HT1080 (cell line): ENCODE data around the gene PTPRN2. TPM values are rescaled to one million over a fixed set of nuclear protein-coding genes. Genes with fewer than 3 reads are reported as not detected.

ENCODE experiments used
- DNase-seq: peaks from one replicate; pipeline ENCODE4 v3.0.0-alpha.2; 2015; ENCODE audit warnings: low read depth
- total RNA-seq: library from RNA; depleted of rRNA; stranded (reverse); fragments of >200 nt; shearing (Covaris generic); gene quantifications from 2 replicates; pipeline ENCODE4 v1.2.3, GENCODE V29; 2014

PTPRN2 gene
- total RNA-seq, 1 experiment from 2014 or later: 0.31 TPM

DNA sequence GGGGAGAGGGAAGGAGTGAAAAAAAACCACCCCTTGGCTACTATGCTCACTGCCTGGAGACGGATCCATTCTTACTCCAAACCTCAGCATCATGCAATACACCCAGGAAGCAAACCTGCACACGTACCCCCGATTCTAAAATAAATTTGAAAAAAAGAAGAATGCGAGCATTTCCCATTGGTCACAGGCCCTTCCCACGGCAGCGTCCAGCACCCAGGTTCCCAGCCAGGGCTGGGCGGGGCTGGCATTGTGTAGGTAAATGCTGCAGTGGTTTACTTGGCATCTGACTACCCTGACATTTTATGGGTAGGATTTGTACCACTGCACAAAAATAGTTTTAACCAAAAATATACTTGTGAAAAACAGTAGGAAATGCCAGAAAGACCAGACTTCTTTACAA, 831.9 kb downstream of the PTPRN2 start:
- no peak for DNase-seq

DNA sequence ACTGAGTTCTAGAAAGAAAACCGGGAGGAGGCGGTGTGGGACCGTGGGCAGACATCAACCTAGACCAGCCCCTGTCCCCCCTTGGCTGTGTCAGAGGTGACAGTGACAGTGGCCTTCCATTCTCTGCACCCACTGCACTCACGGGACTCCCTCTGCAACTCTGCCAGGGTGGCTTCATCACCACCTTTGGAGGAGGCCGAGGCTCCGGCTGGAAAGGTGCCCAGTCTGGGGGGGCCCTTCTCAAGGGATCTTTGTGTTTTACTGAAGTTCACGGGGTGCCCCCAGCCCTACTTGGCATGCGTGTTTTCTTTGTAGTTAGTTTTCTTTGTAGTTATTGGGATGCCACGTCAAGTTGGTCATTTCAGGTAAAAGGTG, 833.2 kb downstream of the PTPRN2 start:
- no peak for DNase-seq

DNA sequence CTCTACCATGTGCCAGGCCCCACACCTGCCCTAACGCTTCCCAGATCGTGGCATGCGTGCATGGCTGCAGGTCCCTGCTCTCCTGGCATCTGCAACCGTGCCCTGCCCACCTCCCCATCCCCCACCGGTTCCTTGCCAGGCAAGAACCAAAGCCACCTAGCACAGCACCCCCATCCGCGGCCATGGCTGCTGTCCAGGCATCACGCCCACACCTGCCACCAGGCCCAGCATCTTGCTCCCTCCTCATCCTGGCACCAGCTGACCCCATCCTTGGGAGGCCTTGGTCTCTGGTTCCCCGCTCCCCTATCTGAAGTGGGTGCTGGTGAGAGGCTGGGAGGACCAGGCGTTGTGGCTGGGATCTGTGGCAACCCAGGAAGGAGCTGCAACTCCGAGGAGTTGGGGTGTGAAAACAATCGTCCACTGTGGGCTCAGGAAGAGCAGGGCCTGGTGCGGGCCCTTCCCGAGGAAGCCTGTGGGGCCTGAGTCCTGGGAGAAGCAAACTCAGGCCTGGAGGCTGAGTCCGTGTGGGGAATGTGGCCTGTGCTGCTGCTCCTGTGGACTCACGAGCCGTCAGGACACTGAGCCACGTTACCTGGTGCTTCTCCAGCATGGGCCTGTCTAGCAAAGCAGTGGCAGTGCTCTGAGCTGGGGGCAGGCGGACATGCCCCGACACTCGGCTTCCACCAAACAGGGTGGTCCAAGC, 833.8 kb downstream of the PTPRN2 start:
- DNase-seq: no peak

DNA sequence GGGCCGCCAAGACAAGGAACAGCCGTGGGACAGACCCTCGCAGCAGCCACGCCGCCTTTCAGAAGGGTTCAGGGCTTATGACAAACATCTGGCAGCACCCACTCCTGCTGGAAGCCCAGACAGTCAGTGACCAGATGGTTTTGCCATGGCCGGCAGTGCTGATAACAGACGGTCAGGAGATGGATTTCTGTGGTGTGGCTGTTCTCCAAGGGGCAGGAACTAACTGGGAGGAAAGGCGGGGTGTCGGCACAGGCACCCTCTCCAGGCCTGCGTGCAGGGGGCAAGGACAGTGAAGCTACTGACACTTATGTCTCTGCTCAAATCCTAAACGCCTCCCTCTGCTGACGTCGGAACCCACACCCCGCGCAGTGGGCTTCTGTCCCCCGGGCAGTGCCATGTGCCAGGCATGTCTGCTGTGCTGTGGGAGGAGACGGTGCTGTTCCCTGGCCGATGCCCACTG, 834.8 kb downstream of the PTPRN2 start:
- no peak for DNase-seq

DNA sequence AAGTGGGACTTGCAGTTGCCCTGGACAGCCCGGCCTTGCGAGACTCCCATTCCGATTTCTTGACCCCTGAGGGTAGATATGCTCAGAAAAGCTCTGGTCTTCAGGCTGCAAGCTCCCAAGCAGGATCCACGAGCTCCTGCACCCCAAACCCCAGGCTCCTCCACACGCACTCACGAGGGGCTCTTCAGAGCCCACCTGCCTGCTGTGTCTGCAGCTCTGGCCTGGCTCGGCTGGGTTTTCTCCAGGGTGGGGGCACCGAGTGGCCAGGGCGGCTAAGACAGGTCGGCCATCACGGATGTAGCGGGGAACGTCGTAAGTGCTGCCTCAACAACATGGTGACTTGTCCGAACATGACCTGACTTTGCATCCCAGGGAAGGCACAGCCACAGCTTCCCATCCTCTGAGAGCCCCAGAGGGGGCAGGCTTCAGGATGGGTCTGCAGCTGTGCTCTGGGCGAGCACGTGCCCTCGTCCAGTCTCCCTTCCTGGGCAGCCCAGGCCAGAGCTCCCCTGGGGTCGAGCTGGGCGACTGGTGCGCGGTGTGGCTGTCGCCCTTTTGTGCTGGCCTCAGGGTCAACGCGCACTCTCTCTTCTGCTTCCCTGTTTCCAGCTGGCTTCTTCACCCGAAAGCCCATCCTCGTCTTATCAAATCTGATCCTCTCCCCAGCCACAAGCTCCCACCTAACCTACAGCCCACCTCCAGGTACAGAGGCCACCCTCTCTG, 835.5 kb downstream of the PTPRN2 start:
- no peak for DNase-seq

DNA sequence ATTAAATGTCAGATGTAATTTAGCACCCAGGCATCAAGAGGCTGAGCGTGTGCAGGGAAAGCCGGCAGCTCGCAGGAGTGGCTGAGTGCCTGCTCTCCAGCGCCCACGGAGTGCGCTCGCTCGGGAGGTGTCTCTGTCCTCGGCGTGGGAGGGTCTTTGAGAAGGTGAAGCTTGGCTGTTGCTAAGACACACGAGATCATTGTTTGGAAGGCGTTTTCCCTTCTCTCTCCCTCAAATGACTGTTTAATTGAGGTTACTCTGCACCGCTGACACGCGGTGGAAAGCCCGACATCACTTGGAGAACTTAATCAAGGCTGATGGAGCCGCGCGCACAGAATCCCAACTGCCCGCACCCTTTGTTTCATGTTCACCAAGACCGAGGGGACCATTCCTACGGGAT, 836.2 kb downstream of the PTPRN2 start:
- DNase-seq: no peak

DNA sequence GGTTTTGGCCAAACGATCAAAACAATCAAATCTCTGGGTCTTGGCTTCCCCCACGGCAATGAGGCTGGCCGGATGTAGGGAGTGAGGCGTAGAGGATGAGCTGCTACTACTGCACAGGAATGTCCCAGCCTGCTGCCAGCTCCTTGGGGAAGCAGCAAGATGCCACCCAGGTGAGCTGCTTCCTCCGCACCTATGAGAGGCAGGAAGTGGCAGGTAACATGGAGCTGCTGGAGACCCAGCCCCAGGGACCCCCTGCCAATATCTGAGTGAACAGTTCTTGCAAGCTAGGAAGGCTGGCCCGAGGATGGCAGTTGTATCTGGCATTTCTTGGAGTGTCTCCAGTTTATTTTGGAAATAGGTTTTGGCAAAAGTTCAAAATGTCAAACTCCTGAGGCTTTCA, 837.3 kb downstream of the PTPRN2 start:
- no peak for DNase-seq

DNA sequence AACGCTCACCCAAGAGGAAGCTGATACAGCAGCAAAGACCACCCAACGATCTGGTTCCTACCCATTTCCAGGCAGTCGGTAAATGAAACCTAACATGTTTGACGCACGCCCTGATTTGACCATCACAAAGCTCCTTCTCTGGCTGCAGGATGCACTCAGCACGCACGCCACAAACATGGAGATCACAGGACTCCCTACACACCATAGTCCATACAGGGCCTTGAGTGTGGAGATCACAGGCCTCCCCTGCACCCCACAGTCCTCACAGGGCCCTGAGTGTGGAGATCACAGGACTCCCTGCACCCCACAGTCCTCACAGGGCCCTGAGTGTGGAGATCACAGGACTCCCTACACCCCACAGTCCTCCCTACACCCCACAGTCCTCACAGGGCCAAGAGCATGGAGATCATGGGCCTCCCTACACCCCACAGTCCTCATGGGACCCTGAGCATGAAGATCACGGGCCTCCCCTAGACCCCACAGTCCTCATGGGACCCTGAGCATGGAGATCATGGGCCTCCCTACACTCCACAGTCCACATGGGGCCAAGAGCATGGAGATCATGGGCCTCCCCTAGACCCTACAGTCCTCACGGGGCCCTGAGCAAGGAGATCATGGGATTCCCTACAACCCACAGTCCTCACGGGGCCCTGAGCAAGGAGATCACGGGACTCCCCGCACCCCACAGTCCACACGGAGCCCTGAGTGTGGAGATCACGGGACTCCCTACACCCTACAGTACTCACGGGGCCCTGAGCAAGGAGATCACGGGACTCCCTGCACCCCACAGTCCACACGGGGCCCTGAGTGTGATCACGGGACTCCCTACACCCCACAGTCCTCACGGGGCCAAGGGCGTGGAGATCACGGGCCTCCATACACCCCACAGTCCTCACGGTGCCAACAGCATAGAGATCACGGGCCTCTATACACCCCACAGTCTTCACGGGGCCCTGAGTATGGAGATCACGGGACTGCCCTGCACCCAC, 841.6 kb downstream of the PTPRN2 start:
- no peak for DNase-seq

DNA sequence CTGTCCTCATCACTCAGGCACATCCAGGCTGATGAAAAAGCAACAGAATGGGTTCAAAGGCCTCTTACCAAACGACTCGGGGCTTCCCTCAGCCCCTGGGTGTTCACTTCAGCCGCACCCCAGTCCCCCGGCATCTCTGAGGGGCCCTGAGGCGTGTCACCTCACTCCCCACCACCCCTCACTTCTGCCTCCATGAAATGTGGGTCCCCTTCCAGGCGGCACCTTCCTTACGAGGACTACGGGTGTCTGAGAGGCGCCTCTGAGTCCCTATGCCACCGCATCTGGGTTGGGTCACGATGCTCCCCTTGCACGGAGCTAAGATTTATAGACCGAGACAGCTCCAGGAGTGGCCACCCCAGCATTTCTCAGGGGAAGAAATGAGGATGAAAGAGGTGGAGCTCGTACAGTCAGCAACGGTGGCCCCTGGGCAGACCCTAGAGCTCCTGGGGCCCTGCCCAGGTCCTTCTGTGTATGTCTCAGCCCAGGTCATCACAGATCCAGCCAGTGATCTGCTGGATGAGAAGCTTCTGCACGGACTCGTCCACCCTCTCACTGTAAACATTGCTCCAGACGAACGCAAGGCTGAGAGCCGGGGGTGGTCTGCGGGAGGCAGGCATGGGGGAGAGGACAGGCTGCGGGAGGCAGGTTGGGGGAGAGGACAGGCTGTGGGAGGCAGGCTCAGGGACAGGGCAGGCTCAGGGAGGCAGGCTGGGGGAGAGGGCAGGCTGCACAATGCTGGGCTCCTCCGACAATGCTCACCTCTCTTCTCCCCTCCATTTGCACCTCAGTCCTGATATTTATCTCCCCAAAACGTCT, 842.6 kb downstream of the PTPRN2 start:
- DNase-seq: no peak

DNA sequence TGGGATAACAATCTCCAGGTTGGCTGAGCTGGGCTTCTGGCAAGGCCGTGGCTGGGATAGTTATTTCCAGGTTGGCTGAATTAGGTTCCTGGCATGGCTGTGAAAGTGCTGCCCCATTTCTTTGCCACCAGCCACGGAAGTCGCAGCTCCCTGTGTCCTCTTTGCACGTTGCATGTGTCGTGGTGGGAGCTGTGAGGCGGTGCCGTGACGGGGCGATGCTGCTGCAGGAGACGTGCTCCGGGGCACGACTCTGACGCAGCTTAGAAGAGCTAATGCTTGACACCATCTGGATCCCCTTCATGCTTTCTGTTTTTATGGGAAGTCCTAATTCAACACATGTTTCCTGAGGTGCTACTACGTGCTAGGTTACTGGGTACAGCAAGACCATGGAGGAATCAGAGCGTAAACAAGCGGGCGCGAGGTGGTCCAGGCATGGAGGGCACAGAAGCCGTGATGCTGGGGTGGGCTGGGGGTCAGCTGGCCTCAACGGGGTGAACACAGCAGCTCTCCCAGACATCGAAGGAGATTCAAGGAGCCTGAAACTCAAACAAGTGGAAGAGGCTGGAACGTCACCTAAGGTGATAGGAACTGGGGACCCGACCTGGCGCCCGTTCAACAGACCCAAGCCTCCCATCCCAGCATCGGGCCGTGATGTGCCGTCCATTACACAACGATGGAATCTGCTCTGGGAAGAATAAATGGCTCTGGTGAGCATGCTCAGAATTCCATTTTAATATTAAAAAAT, 843.7 kb downstream of the PTPRN2 start:
- DNase-seq: no peak

DNA sequence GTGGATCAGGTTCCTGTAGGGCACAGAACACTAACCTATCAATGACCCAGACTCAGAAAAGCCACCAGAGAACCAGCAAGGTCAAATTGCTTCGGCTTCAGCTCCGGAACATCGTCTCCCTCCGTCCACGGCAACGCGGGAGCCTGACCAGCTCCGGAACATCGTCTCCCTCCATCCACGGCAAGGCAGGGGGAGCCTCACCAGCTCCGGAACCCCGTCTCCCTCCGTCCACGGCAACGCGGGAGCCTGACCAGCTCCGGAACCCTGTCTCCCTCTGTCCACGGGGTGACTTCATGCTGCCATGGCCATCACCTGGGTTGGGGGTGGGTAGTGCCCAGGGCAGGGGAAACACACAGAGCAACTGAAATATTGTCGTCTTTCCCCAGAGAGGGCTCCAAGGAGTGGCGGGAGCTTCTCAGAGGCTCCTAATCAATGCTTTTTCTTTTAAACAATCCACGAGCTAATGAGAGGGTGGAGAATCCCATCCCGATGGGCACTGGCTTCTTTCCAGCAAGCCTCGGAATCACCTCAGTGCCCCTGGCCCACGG, 847.3 kb downstream of the PTPRN2 start:
- no peak for DNase-seq

DNA sequence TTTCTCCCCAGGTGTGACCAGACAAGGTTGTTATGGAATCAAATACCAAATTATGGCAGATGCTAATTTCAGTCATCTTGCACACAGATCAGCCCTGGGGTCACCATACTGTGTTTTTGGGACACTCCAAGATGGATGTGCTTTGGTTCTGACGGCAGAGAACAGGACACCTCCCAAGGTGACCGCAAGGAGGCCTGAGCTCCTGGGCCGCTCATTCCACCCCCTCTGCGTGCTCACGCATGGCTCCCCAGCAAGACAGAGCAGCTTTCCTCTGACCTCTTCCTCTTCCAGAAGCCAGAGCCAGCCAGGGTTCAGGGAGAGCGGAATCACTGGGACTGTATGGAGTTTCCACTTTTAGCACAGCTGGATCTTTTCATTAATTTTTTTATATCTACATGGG, 848.0 kb downstream of the PTPRN2 start:
- no peak for DNase-seq

DNA sequence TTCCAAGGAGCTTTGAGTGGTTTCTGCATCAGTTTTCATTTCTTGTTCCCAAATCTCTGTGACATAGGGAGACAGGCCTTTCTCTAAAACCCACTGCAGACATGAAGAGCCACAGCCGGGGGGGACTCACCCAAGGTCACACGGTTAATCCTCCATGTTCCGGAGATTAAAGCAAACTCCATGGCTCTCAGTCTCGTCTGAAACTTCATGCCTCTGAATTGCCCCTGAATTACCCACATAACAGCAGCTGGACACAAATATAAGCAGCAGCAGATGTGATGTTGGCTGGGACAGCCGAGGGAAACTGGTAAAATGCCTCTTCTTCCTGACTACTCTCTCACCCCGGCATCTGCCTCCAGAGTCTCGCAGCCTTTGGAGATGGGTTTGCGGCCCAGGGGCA, 848.6 kb downstream of the PTPRN2 start:
- DNase-seq: no peak

DNA sequence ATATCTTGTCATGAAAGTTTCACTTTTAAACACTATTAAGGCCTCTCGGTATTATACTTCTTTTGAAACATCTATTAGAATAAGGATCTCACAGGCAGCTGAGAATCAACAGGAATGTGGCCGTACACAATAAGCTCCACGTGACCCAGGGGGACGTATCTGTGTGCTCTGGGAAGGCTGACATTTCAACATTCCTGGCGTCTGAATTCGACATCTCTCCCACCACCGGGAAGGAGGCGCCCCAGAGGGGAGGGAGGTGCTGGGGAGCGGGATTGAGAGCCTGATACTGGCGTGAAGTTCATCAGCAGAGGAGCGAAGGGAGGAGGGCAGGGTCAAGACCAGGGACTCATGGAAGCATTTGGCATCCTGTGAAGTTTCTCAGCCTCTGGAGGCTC, 849.6 kb downstream of the PTPRN2 start:
- DNase-seq: no peak

DNA sequence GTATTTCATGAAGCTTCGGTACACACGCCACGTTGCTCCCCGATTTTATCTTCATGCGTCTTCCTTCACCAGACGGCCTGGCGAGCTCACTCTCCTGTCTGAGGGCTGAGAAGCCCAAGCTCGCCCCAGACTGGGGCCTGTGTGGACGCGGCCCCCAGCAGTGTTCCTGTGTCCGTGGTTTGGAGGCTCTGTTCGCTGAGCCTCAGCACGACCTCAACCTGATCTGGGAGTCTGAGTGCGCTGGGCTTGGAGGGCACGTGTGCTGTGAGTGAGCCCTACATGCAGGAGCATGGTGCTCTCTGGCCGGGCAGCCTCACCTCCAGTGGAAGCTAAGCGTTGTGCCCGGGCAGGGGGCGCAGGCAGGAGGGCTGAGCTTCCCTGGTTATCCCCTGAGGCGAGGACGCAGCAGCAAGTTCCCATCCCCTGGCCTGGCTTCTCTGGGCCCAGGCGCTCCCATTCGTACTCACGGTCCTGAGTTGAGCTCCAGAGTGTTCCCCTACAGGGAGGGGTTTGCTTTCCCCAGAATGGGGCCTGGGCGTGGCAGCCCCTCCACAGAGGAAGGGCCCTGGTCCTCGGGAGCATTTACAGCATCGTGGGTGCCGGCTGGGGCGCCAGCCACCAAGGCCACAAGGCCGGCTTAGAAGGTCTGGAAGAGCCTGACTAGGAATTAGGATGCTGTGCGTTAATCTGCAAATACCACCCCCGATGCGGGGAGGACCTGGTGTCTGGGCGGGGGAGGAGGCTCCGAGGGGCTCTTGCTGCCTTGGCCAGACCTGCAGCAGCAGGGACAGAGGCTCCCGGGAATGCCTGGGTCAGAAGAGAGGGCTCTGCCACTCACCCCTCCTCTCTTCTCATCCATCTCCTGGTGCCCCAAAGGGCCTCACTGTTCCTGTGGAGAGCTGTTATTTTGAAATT, 850.2 kb downstream of the PTPRN2 start:
- no peak for DNase-seq

DNA sequence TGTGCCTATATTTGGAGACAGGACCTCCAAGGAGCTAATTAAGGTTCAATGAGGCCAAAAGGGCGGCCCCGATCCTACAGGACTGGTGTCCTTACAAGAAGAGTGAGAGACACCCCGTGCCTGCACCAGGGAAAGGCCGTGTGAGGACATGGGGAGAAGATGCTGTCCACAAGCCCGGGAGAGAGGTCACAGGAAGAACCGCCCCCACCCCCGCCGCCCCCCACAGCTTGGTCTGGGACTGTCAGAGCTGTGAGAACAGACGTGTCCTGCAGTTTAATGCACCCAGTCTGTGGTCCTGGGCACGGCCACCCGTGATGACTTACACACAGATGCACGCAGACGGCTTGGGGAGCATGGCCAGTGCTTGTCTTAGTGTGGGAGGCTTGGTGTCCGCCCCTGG, 851.3 kb downstream of the PTPRN2 start:
- no peak for DNase-seq

DNA sequence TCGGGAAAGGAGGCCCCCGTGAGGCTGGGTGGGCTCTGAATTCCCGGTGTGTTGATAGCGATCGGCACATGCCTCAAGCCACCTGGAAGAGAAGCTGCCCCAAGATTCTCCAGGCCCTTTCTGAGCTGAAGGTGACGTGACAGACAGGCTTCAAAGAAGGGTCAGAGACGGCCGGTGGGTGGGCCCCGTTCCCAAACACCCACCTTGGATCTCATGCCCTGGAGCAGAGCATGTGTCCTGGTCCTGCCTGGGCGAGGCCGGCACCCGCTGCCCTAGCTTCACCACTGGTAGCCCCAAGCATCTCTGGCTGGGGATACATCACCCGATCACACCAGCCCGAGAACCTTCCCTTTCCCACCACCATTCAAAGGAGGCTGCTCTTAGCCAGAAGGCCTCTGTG, 851.8 kb downstream of the PTPRN2 start:
- no peak for DNase-seq

DNA sequence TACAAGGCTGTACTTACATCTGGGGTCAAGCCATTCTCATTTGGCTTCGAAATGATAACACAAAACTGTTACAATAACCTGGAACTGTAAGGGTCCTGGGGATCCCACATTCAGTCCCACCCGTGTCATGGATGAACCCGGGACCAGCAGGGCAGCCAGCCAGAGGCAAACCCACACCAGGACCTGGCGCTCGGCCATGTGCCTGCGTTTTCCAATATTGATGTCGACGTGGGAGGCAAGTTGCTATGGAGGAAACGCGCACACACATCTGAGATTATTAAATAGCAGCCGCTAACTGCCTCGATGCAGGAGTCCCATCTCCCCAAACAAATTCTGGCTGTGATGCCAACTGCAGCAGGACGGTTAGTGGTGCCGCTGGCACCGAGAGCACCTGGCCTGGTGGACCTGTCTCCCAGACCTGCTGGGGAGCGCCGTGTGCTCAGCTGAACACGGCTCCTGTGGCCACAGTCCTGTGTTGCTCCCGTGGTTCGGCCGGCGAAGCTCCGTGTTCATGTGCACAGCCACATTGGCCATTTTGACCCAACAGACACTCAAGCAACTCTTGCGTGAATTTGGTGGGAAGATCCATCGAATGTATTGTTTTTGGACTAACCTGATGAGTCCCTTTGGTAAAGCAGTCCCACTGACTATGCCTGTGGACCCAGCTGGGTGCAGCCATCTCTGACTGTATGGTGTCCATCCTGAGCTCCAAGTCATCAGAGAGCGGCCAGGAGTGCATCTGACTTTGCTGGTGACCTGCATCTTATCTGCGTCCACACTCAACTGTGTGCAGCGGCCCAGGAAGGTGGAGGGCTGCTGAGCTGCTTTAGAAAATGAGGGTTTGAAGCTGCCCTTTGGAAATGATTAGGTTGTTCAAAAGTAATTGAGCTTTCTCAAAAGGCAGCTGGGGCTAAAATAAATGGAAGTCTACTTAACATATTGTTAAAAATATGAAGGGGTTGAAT, 852.7 kb downstream of the PTPRN2 start:
- no peak for DNase-seq
